Pancreas (tissue), 10 donors: ENCODE results near the gene FAM90A26. TPM values are rescaled to one million over a fixed set of nuclear protein-coding genes. Genes with fewer than 3 reads are reported as not detected.
"Not testable (repeated sequence)": the region's sequence is repeated elsewhere in the genome, so short reads cannot be mapped to it uniquely, and the experiment has no call there.

Source experiments
- ATAC-seq, 4 donors: fragments of 200-7000 bp; cut with Tn5 transposase; one replicate each; pipeline versions ENCODE4 v1.8.0 to v1.9.1; 2020; ENCODE audit warnings: mild to moderate bottlenecking in 4 of 4, moderate library complexity in 4 of 4
- DNase-seq, 6 donors: peaks; one replicate each; pipeline ENCODE4 v3.0.0-alpha.2; 2020
- FAIRE-seq: peaks from 2 replicates; lab custom pipeline; 2012; peaks lifted over from hg19 to GRCh38; lab: Jason Lieb, UNC
- H3K27ac ChIP-seq, 4 donors: fragments of 200-600 bp; sonication (generic); 1 replicate in 3 of 4; 2 replicates in 1 of 4; pipeline versions ENCODE4 v1.5.0 to v1.8.0; 2020
- H3K27me3 ChIP-seq, 4 donors: fragments of 200-600 bp; one replicate each; pipeline ENCODE4 v1.8.0; 2021
- H3K36me3 ChIP-seq, 3 donors: fragments of 200-600 bp; sonication (generic) in 1 of 3; one replicate each; pipeline versions ENCODE4 v1.5.0 to v1.8.0; 2020 to 2021
- H3K4me1 ChIP-seq, 3 donors: fragments of 200-600 bp; one replicate each; pipeline ENCODE4 v1.8.0; 2021
- H3K4me3 ChIP-seq, 4 donors: fragments of 200-600 bp; sonication (generic) in 2 of 4; one replicate each; pipeline versions ENCODE4 v1.5.0 to v1.8.0; 2020 to 2021
- H3K9me3 ChIP-seq, 4 donors: fragments of 200-600 bp; one replicate each; pipeline ENCODE4 v1.8.0; 2021
- WGBS, 2 donors: extraction: QIAGEN DNeasy Blood & Tissue Kit; methylation state at CpG; one replicate each; pipeline ENCODE4 v1.1.7; 2013; 5-methylcytosine and 5-hydroxymethylcytosine counted together
- intact Hi-C, 3 donors: fragments of 100-400 bp; cut with DNase I; formaldehyde crosslinking; loops; one replicate each; pipeline versions ENCODE4 v1.11.1 to v1.14.2; 2022
- polyA plus RNA-seq, 2 donors: library from polyadenylated mRNA; stranded (reverse); fragments of 200-250 nt; gene quantifications; one replicate each; pipeline ENCODE4 v1.2.3, GENCODE V29; 2013
- total RNA-seq, 6 donors: library from RNA; stranded (reverse); fragmentation: NEBNext Ultra II Directional in 4 of 6; extraction: Animal tissue kit (Norgen Biotek cat#: 25700) in 4 of 6; gene quantifications; one replicate each; pipeline versions ENCODE4 v1.2.1 to v1.2.4, GENCODE V29; 2021 to 2023
- TF ChIP-seq, protein P1 (sequence below), 4 donors: fragments of 200-600 bp; sonication (generic) in 3 of 4; IDR thresholded peaks; one replicate each; pipeline versions ENCODE4 v1.5.0 to v1.8.0; 2021; ENCODE audit warnings: antibody characterized with exemption in 4 of 4
- donor health status: healthy with polysubstance abuse.
- donor health status: DM: no; HTN: no; CAD: no; lungs with moderate emphysema.
- donor health status: DM: no; HTN: no; CAD: no.
- donor health status: control.
- donor health status: control.
- donor health status: Bipolar disorder and iron deficiency.
- donor health status: DM: yes; HTN: yes; CAD: no.
- donor health status: DM: no; HTN: no; CAD: no.
- donor health status: DM: no; HTN: no; CAD: no.
- donor health status: DM: yes; HTN: yes; CAD: no.

Gene FAM90A26
- total and polyA plus RNA-seq, 8 donors, result not detected

- H3K4me1 ChIP-seq, result no peaks in the 10 kb centered on the region
- no peaks in the 10 kb centered on the region for H3K36me3 ChIP-seq
- no peak overlapping the region for H3K27ac ChIP-seq
- no peak overlapping the region for H3K4me3 ChIP-seq
- DNase-seq (peak in 1 of 6 donors; percentile 69), FAIRE-seq (no peak), ATAC-seq (no peak)
- WGBS, 2 donors, result 89 to 96% methylated on average over 26 to 27 of the region's 27 CpGs
- intact Hi-C loops, result no loop called here
- H3K9me3 ChIP-seq, result no peaks in the 10 kb centered on the region
- no peaks in the 10 kb centered on the region for H3K27me3 ChIP-seq
- TF ChIP-seq, protein P1, sequence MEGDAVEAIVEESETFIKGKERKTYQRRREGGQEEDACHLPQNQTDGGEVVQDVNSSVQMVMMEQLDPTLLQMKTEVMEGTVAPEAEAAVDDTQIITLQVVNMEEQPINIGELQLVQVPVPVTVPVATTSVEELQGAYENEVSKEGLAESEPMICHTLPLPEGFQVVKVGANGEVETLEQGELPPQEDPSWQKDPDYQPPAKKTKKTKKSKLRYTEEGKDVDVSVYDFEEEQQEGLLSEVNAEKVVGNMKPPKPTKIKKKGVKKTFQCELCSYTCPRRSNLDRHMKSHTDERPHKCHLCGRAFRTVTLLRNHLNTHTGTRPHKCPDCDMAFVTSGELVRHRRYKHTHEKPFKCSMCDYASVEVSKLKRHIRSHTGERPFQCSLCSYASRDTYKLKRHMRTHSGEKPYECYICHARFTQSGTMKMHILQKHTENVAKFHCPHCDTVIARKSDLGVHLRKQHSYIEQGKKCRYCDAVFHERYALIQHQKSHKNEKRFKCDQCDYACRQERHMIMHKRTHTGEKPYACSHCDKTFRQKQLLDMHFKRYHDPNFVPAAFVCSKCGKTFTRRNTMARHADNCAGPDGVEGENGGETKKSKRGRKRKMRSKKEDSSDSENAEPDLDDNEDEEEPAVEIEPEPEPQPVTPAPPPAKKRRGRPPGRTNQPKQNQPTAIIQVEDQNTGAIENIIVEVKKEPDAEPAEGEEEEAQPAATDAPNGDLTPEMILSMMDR (IDR thresholded peaks at IDR 0.05), result no peak
Observed at GRCh38 chr4:9143421-9144080, 26.7 kb upstream of the FAM90A26 start.

- WGBS, 2 donors, result 79 to 81% methylated on average over 9 of the region's 9 CpGs
- Histone ChIP-seq H3K9me3 (no peaks in the 10 kb centered on the region), H3K4me1 (no peaks in the 10 kb centered on the region), H3K36me3 (no peaks in the 10 kb centered on the region), H3K27me3 (no peaks in the 10 kb centered on the region), H3K4me3 (no peak overlapping the region), H3K27ac (no peak overlapping the region)
- ATAC-seq (no peak), DNase-seq (no peak), FAIRE-seq (no peak)
- TF ChIP-seq, protein P1 (IDR thresholded peaks at IDR 0.05), result no peak
- intact Hi-C loops, result no loop called here
Observed at GRCh38 chr4:9146967-9147366, 23.2 kb upstream of the FAM90A26 start.

DNA sequence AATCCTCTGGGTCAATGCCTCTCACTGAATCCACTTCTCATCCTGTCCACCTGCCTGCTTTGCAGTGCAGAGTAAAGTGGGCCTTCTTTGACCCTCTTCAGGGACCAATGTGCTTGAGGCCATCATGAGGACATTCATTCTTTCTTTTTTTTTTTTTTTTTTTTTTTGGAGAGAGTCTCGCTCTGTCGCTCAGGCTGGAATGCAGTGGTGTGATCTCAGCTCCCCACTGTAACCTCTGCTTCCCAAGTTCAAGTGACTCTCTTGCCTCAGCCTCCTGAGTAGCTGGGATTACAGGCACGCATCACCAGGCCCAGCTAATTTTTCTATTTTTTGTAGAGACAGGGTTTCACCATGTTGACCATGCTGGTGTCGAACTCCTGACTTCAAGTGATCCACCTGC lies 22.8 kb upstream of the FAM90A26 start:
- H3K4me3 ChIP-seq, H3K4me1 ChIP-seq, FAIRE-seq, ATAC-seq, H3K9me3 ChIP-seq, DNase-seq, H3K36me3 ChIP-seq, intact Hi-C loops, H3K27ac ChIP-seq, H3K27me3 ChIP-seq: not testable (repeated sequence)
- WGBS, 2 donors, result 93 to 96% methylated on average over 4 of the region's 4 CpGs

DNA sequence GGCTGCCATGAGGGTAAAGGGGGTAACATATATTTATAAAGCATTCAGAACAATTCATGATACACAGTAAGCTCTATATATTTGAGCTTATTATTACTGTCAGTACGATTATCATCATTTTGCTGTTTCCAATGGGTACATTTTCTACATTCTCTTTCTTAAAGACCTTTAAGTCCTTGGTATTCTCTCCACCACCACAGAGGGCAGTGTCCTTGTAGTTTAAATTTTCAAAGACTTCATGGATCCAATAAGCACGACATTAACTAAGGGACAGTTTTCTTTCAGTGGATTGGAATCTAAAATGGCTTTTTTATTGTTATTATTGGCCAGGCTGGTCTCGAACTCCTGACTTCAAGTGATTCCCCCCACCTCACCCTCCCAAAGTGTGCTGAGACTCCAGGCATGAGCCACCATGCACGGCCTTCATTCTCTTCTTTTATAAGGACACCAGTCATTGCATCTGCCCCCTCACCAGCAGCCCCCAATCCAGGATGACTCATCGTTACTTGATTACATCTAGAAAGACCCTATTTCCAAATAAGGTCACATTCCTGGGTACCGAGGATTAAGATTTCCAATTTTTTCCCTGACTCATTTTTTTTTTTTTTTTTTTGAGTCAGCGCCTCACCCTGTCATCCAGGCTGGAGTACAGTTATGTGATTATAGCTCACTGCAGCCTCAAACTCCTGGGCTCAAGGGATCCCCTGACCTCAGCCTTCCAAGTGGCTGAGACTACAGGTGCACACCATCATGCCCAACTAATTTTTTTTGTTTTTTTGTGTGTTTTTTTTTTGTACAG lies 21.4 kb upstream of the FAM90A26 start:
- H3K27ac ChIP-seq, H3K4me1 ChIP-seq, DNase-seq, ATAC-seq, H3K4me3 ChIP-seq, H3K27me3 ChIP-seq, intact Hi-C loops, H3K36me3 ChIP-seq, H3K9me3 ChIP-seq, FAIRE-seq: not testable (repeated sequence)
- 74 to 85% methylated on average over 7 of the region's 7 CpGs for WGBS, 2 donors

- WGBS, 2 donors, result 2 to 5% methylated on average over 11 to 12 of the region's 12 CpGs
- ATAC-seq, DNase-seq, FAIRE-seq, H3K9me3 ChIP-seq, H3K4me1 ChIP-seq, intact Hi-C loops, H3K27me3 ChIP-seq, H3K36me3 ChIP-seq: not testable (repeated sequence)
- H3K27ac ChIP-seq, result peak overlapping the region; percentile 71 to 86 (median 85)
- peak overlapping the region; percentile 35 to 74 (median 58) for H3K4me3 ChIP-seq
Observed at GRCh38 chr4:9151809-9152179, 18.4 kb upstream of the FAM90A26 start.

- H3K9me3 ChIP-seq, intact Hi-C loops, H3K36me3 ChIP-seq, H3K27me3 ChIP-seq, H3K4me1 ChIP-seq: not testable (repeated sequence)
- H3K27ac ChIP-seq, result peak overlapping the region; percentile 71 to 86 (median 85)
- FAIRE-seq (peak; percentile 98), DNase-seq (peak; percentile 97 to 100 (median 99)), ATAC-seq (peak; percentile 85 to 97 (median 91))
- WGBS, 2 donors, result 0 to 1% methylated on average over 51 to 63 of the region's 63 CpGs
- H3K4me3 ChIP-seq, result peak overlapping the region; percentile 35 to 74 (median 58)
Observed at GRCh38 chr4:9152180-9153007, 17.8 kb upstream of the FAM90A26 start.

GRCh38 chr4:9153008-9153570 lies 17.1 kb upstream of the FAM90A26 start:
- 0 to 1% methylated on average over 45 to 53 of the region's 53 CpGs for WGBS, 2 donors
- H3K27ac ChIP-seq, result peak overlapping the region; percentile 76 to 83 (median 78)
- H3K36me3 ChIP-seq, H3K4me1 ChIP-seq, intact Hi-C loops, H3K9me3 ChIP-seq, FAIRE-seq, H3K27me3 ChIP-seq: not testable (repeated sequence)
- peak; percentile 98 to 100 (median 98) for DNase-seq
- peak; percentile 99 to 100 (median 100) for ATAC-seq
- peak overlapping the region; percentile 57 to 81 (median 62) for H3K4me3 ChIP-seq

DNA sequence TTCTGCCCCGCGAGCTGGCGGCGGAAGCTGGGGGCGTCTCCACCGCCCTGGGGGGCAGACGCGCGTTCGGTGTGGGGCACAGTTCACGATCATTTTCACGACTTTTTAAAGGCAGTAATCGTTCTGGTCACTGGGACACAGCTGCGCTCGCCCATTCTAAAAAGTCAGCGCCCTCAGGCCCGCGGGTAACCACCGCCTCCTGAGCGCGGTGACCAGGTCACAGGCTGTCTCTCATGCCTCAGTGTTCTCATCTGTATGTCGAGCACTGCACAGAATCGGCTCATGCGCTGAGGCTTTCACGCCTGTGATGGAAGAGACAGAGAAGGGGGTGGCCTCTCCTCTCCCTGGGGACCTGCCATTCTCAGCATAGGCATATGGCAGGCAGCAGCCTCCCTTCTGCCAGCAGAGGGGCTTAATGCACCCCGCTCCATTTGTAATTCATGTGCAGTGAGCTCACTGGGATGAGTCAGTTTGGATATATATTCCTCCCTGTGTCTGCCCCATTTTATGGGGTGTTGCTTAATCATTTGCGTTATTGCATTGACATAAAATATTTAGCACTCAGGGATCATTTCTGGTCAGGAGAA lies 16.5 kb upstream of the FAM90A26 start:
- H3K4me1 ChIP-seq, H3K36me3 ChIP-seq, intact Hi-C loops, H3K9me3 ChIP-seq, ATAC-seq, H3K27me3 ChIP-seq, FAIRE-seq, DNase-seq: not testable (repeated sequence)
- Histone ChIP-seq H3K27ac (peak overlapping the region; percentile 76 to 83 (median 78)), H3K4me3 (peak overlapping the region; percentile 57 to 81 (median 62))
- 8 to 9% methylated on average over 26 to 27 of the region's 27 CpGs for WGBS, 2 donors
